Measurements from ENCODE around the gene SIM1.

DNA sequence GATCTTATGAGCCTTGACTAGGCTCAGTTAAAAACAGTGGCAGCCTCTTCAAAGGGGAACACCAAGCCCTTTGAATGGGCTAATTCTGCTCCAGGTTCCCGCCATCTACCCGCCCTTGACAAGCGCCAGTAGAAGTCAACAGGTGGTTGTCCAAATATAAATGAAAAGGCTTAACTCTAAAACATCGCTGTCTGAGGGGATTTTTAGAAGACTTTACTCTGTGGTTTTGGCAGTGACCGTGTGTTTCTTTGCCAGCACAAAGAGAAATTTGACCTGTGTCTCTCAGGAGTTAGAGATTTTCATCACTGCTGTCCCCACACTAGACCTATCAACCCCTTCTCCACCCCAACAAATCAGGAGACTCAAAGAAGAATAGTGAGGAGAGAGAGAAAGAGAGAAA, 19.8 kb upstream of the SIM1 start:
- TF ChIP-seq, protein P1, sequence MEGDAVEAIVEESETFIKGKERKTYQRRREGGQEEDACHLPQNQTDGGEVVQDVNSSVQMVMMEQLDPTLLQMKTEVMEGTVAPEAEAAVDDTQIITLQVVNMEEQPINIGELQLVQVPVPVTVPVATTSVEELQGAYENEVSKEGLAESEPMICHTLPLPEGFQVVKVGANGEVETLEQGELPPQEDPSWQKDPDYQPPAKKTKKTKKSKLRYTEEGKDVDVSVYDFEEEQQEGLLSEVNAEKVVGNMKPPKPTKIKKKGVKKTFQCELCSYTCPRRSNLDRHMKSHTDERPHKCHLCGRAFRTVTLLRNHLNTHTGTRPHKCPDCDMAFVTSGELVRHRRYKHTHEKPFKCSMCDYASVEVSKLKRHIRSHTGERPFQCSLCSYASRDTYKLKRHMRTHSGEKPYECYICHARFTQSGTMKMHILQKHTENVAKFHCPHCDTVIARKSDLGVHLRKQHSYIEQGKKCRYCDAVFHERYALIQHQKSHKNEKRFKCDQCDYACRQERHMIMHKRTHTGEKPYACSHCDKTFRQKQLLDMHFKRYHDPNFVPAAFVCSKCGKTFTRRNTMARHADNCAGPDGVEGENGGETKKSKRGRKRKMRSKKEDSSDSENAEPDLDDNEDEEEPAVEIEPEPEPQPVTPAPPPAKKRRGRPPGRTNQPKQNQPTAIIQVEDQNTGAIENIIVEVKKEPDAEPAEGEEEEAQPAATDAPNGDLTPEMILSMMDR (IDR thresholded peaks at IDR 0.05; ENCODE audit: insufficient read depth, low read length, poor library complexity, severe bottlenecking): no peak
- no peak for TF ChIP-seq EZH2phosphoT487 (conservative IDR thresholded peaks at IDR 0.05; ENCODE audit: low read length)

All from SU-DHL-6 (cell line).